Endodermal cell (in vitro differentiated cells): Measurements from ENCODE around the gene ZP1. TPM values are rescaled to one million over a fixed set of nuclear protein-coding genes. Genes with fewer than 3 reads are reported as not detected.

Experiments used
- DNase-seq: peaks from one replicate; pipeline ENCODE4 v3.0.0-alpha.2; 2017
- H3K27ac ChIP-seq: 2 replicates; pipeline ENCODE4 v1.5.1; 2013; ENCODE audit warnings: mild to moderate bottlenecking, low read depth, low read length, moderate library complexity
- H3K27me3 ChIP-seq: 2 replicates; pipeline ENCODE4 v1.6.1; 2013; ENCODE audit warnings: mild to moderate bottlenecking, low read length, moderate library complexity; ENCODE audit not compliant: insufficient read depth, control insufficient read depth, poor library complexity, severe bottlenecking
- H3K36me3 ChIP-seq: 2 replicates; pipeline ENCODE4 v1.7.0; 2013; ENCODE audit warnings: mild to moderate bottlenecking, low read length, moderate library complexity; ENCODE audit not compliant: control insufficient read depth, insufficient read depth
- H3K4me1 ChIP-seq: one replicate; pipeline ENCODE4 v1.7.0; 2013; ENCODE audit warnings: low read length; ENCODE audit not compliant: control insufficient read depth, insufficient read depth
- H3K4me3 ChIP-seq: 2 replicates; pipeline ENCODE4 v1.5.1; 2013; ENCODE audit warnings: mild to moderate bottlenecking, low read length, moderate library complexity
- H3K9ac ChIP-seq: 2 replicates; pipeline ENCODE4 v1.6.1; 2013; ENCODE audit warnings: mild to moderate bottlenecking, low read length, moderate library complexity; ENCODE audit not compliant: poor library complexity, severe bottlenecking; ENCODE audit errors: extremely low read depth
- H3K9me3 ChIP-seq: 2 replicates; pipeline ENCODE4 v1.6.1; 2013; ENCODE audit warnings: mild to moderate bottlenecking, low read length, moderate library complexity; ENCODE audit not compliant: control insufficient read depth
- H3K27ac Mint-ChIP-seq: 2 replicates; pipeline ENCODE4 v1.8.0; 2020; ENCODE audit warnings: mixed read lengths
- H3K27me3 Mint-ChIP-seq: 2 replicates; pipeline ENCODE4 v1.8.0; 2021; ENCODE audit warnings: mild to moderate bottlenecking, mixed read lengths; ENCODE audit not compliant: insufficient read depth
- H3K36me3 Mint-ChIP-seq: 2 replicates; pipeline ENCODE4 v1.8.0; 2020; ENCODE audit warnings: low read depth, mixed read lengths
- H3K4me1 Mint-ChIP-seq: 2 replicates; pipeline ENCODE4 v1.8.0; 2020; ENCODE audit warnings: mixed read lengths
- H3K4me3 Mint-ChIP-seq: 2 replicates; pipeline ENCODE4 v1.8.0; 2020; ENCODE audit warnings: mild to moderate bottlenecking, moderate library complexity, mixed read lengths
- H3K9me3 Mint-ChIP-seq: 2 replicates; pipeline ENCODE4 v1.8.0; 2020; ENCODE audit warnings: mild to moderate bottlenecking, mixed read lengths
- WGBS, 2 experiments: methylation state at CpG; one replicate each; pipeline versions ENCODE4 v1.1.5 to v1.1.7; 2013; ENCODE audit warnings: missing lambda C conversion rate in 2 of 2, mixed read lengths in 1 of 2; ENCODE audit not compliant: insufficient coverage in 1 of 2, insufficient read length in 1 of 2; 5-methylcytosine and 5-hydroxymethylcytosine counted together
- total RNA-seq, 2 donors: library from RNA; stranded (reverse); fragmentation: NEBNext Ultra II Directional in 1 of 2; extraction: Animal tissue kit (Norgen Biotek cat#: 25700) in 1 of 2; gene quantifications; 2 replicates in 1 of 2; 3 replicates in 1 of 2; pipeline ENCODE4 v1.2.1, GENCODE V29; 2021
- TF ChIP-seq, protein P1 (sequence below): fragments of 200-600 bp; sonication (generic); conservative IDR thresholded peaks from 2 replicates; pipeline ENCODE4 v1.5.0; 2021; ENCODE audit warnings: antibody characterized with exemption, mild to moderate bottlenecking

ZP1 gene
- total RNA-seq, 2 donors from 2014 or later = not detected

DNA sequence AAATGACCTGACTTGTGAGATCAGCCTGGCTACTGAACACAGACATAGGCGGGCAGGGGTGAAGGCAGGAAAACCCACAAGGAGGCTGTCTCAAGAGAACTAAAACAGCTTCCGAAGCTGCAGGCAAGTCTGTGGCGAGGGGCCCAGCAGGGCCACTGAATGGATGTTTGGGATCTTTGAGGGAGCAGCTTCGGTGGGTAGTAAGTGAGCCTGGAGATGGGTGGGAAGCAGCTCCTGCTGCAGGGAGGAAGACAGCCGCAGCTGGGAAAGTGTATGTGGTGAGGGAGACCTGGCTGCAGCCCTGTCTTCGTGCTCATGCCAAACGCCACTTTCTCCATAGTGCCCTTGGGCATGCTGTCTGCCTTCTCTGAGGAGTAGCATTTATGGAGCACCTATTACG is 22.0 kb upstream of the ZP1 start:
- Mint-ChIP-seq H3K4me1 (peaks cover 34% of the 10 kb centered on the region), H3K27ac (no peak overlapping the region), H3K9me3 (no peaks in the 10 kb centered on the region), H3K27me3 (no peaks in the 10 kb centered on the region), H3K4me3 (no peak overlapping the region), H3K36me3 (peaks cover 14% of the 10 kb centered on the region)
- no peaks in the 10 kb centered on the region for H3K36me3 ChIP-seq
- no peak overlapping the region for H3K4me3 ChIP-seq
- no peak for DNase-seq
- no peak overlapping the region for H3K27ac ChIP-seq
- WGBS, 2 experiments = 93 to 99% methylated on average over 7 to 8 of the region's 8 CpGs
- H3K27me3 ChIP-seq = no peaks in the 10 kb centered on the region
- H3K4me1 ChIP-seq = peaks cover 10% of the 10 kb centered on the region
- no peaks in the 10 kb centered on the region for H3K9me3 ChIP-seq
- H3K9ac ChIP-seq = no peak overlapping the region
- TF ChIP-seq, protein P1, sequence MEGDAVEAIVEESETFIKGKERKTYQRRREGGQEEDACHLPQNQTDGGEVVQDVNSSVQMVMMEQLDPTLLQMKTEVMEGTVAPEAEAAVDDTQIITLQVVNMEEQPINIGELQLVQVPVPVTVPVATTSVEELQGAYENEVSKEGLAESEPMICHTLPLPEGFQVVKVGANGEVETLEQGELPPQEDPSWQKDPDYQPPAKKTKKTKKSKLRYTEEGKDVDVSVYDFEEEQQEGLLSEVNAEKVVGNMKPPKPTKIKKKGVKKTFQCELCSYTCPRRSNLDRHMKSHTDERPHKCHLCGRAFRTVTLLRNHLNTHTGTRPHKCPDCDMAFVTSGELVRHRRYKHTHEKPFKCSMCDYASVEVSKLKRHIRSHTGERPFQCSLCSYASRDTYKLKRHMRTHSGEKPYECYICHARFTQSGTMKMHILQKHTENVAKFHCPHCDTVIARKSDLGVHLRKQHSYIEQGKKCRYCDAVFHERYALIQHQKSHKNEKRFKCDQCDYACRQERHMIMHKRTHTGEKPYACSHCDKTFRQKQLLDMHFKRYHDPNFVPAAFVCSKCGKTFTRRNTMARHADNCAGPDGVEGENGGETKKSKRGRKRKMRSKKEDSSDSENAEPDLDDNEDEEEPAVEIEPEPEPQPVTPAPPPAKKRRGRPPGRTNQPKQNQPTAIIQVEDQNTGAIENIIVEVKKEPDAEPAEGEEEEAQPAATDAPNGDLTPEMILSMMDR = no peak

DNA sequence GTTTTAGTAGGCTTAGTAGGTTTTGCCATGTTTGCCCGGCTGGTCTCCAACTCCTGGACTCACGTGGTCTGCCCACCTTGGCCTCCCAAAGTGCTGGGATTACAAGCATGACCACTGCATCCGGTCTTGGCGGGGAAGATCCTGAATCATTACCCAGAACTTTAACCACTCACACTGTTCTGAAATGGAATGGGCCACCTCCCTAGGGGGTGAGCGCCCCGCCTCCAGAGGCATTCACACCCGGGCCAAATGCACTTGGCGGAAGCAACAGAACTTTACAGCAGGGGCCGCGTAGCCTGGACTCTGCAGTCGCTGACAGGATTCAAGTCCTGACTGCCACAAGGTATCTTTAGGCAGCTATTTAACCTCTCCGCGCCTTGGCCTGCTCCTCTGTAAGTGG is 20.1 kb upstream of the ZP1 start:
- DNase-seq = no peak
- Mint-ChIP-seq H3K4me1 (peaks cover 32% of the 10 kb centered on the region), H3K27me3 (peaks cover 4% of the 10 kb centered on the region), H3K4me3 (no peak overlapping the region), H3K36me3 (peaks cover 29% of the 10 kb centered on the region), H3K27ac (no peak overlapping the region), H3K9me3 (no peaks in the 10 kb centered on the region)
- Histone ChIP-seq H3K9me3 (no peaks in the 10 kb centered on the region), H3K4me3 (no peak overlapping the region), H3K27ac (no peak overlapping the region), H3K4me1 (peaks cover 10% of the 10 kb centered on the region), H3K36me3 (peaks cover 5% of the 10 kb centered on the region), H3K9ac (no peak overlapping the region), H3K27me3 (no peaks in the 10 kb centered on the region)
- TF ChIP-seq, protein P1 = no peak
- WGBS, 2 experiments = 82 to 100% methylated on average over 5 to 13 of the region's 13 CpGs

DNA sequence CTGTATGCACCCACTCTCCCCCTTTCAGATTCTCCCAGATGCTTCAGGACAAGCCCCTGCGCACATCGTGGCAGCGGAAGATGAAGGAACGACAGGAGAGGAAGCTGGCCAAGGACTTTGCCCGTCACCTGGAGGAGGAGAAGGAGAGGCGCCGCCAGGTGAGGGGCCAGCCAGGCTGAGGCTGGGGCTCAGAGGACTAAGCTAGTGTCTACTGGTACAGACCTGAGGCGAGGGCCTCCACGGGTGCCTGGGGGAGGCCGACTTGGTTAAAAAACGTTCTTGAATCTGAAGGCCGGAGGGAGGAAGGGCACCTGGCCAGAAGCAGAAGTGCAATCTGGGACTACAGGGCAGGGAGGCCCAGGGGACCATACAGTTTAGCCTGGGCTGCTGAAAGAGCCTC is 19.4 kb upstream of the ZP1 start:
- Histone ChIP-seq H3K27me3 (no peaks in the 10 kb centered on the region), H3K27ac (no peak overlapping the region), H3K4me3 (no peak overlapping the region), H3K9me3 (no peaks in the 10 kb centered on the region), H3K9ac (no peak overlapping the region), H3K36me3 (peaks cover 5% of the 10 kb centered on the region), H3K4me1 (peaks cover 10% of the 10 kb centered on the region)
- no peaks in the 10 kb centered on the region for H3K9me3 Mint-ChIP-seq
- H3K4me1 Mint-ChIP-seq = peaks cover 29% of the 10 kb centered on the region
- no peak overlapping the region for H3K27ac Mint-ChIP-seq
- H3K27me3 Mint-ChIP-seq = peaks cover 8% of the 10 kb centered on the region
- 80 to 95% methylated on average over 1 to 12 of the region's 12 CpGs for WGBS, 2 experiments
- peaks cover 29% of the 10 kb centered on the region for H3K36me3 Mint-ChIP-seq
- DNase-seq = no peak
- TF ChIP-seq, protein P1 = no peak
- no peak overlapping the region for H3K4me3 Mint-ChIP-seq
